ENCODE measurements around the gene FARS2. TPM values are rescaled to one million over a fixed set of nuclear protein-coding genes. Genes with fewer than 3 reads are reported as not detected.

Gene FARS2
- total and polyA plus RNA-seq, 9 of the 15 experiments (the other 6 are each of a cell fraction or from before 2014, with no cell fraction given), result 16.5 to 62.2 (median 27.0) TPM

DNA sequence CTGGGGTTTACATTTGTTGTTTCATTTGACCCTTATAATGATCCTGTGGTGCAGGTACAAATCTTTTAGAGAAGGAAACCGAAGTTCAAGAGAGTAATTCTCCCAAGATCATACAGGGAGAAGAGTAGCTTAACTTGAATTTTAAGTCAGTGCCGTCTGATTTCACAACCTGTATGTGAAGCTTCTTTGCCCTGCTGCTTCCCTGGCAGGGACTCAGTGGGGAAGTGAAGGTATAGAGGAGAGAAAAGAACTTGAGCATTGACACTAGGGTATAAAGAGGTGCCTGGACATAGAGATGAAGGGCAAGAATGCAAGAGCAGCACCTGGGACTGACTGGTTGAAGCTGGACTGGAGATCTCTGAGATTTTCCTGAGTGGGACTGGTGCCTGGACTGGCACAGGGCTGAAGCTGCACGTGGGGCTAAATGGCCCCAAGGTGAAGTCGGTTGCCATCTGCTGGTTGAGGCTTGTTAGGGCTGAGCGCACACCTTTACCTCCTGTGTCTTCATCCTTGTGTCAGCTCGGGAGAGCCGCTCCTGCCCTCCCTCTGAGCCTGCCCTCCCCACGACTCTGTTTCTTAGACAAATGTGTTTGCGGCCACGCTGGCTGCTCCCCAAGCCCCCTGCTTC, 41.8 kb downstream of the FARS2 start (continued):
- peak; percentile 52; the same call in 1 of the 2 replicates for TF ChIP-seq REST (IDR thresholded peaks at IDR 0.05; ENCODE audit: borderline replicate concordance)
- TF ChIP-seq REST (CRISPR knock-in tag; IDR thresholded peaks at IDR 0.05; ENCODE audit: low read depth), result no peak
- peak; percentile 34 to 57; a peak in 3 of 4 replicates for TF ChIP-seq RAD21 (CRISPR knock-in tag; conservative IDR thresholded peaks at IDR 0.05 in 1 of 2, IDR thresholded peaks at IDR 0.05 in 1 of 2)
- TF ChIP-seq, protein P1, sequence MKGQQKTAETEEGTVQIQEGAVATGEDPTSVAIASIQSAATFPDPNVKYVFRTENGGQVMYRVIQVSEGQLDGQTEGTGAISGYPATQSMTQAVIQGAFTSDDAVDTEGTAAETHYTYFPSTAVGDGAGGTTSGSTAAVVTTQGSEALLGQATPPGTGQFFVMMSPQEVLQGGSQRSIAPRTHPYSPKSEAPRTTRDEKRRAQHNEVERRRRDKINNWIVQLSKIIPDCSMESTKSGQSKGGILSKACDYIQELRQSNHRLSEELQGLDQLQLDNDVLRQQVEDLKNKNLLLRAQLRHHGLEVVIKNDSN (CRISPR knock-in tag; IDR thresholded peaks at IDR 0.05), result peak; percentile 49; the same call in 1 of the 2 replicates
- TF ChIP-seq ZNF609 (CRISPR knock-in tag; IDR thresholded peaks at IDR 0.05; ENCODE audit: borderline replicate concordance), result no peak
